K562 (cell line): ENCODE measurements around the gene HEXIM1. TPM values are rescaled to one million over a fixed set of nuclear protein-coding genes. Genes with fewer than 3 reads are reported as not detected.

Experiments used
- ATF7 ChIP-seq: fragments of 450-650 bp; IDR thresholded peaks from 2 replicates; pipeline ENCODE4 v1.7.1; 2014; ENCODE audit warnings: mild to moderate bottlenecking, moderate library complexity
- DPF2 ChIP-seq: fragments of 450-650 bp; IDR thresholded peaks from 2 replicates; pipeline ENCODE4 v1.6.1; 2016
- EP300 ChIP-seq: IDR thresholded peaks from 2 replicates; pipeline ENCODE4 v1.6.1; 2012; ENCODE audit warnings: low read length, improper control_type of control experiment
- ETS2 ChIP-seq: IDR thresholded peaks from 2 replicates; pipeline ENCODE4 v1.6.1; 2016; ENCODE audit warnings: borderline replicate concordance, missing genetic modification characterization, mild to moderate bottlenecking, moderate library complexity, missing compliant biosample characterization; ENCODE audit not compliant: poor library complexity, severe bottlenecking
- GATAD2B ChIP-seq: fragments of 450-650 bp; IDR thresholded peaks from 2 replicates; pipeline ENCODE4 v1.6.1; 2017; ENCODE audit warnings: mild to moderate bottlenecking, borderline replicate concordance
- KLF16 ChIP-seq: IDR thresholded peaks from 2 replicates; pipeline ENCODE4 v1.6.1; 2016; ENCODE audit warnings: antibody characterized with exemption
- MAZ ChIP-seq, 2 experiments: fragments of 450-650 bp in 1 of 2; sonication (generic) in 1 of 2; formaldehyde crosslinking; IDR thresholded peaks in 1 of 2; conservative IDR thresholded peaks in 1 of 2; 2 replicates each; pipeline versions ENCODE4 v1.4.0 to v1.5.0; 2020; ENCODE audit warnings: mild to moderate bottlenecking in 1 of 2, missing genetic modification reagents in 1 of 2
- NR2F6 ChIP-seq: fragments of 450-650 bp; formaldehyde crosslinking; IDR thresholded peaks from 2 replicates; pipeline ENCODE4 v1.4.0; 2020; ENCODE audit warnings: mild to moderate bottlenecking
- PRPF4 ChIP-seq: fragments of 200-400 bp; formaldehyde crosslinking; IDR thresholded peaks from one replicate; pipeline ENCODE4 v1.6.1; 2017; ENCODE audit warnings: low read length, low read depth, mild to moderate bottlenecking; ENCODE audit not compliant: insufficient read depth, poor library complexity, severe bottlenecking
- RBBP5 ChIP-seq: fragments of 200-600 bp; sonication (generic); IDR thresholded peaks from 2 replicates; pipeline ENCODE4 v1.6.1; 2012; ENCODE audit warnings: borderline replicate concordance, mild to moderate bottlenecking, low read length, control low read depth, inconsistent platforms; ENCODE audit not compliant: insufficient read depth, poor library complexity, severe bottlenecking
- RBFOX2 ChIP-seq: fragments of 200-400 bp; formaldehyde crosslinking; IDR thresholded peaks from 2 replicates; pipeline ENCODE4 v1.6.1; 2017; ENCODE audit warnings: low read depth, mild to moderate bottlenecking, low read length, moderate library complexity
- TAF1 ChIP-seq: IDR thresholded peaks from 2 replicates; pipeline ENCODE4 v1.6.1; 2011; ENCODE audit warnings: mild to moderate bottlenecking, low read length, moderate library complexity; ENCODE audit not compliant: insufficient read depth, control insufficient read depth, severe bottlenecking; ENCODE audit errors: extremely low read depth
- ZNF165 ChIP-seq: fragments of 250-450 bp; sonication (Bioruptor Pico); IDR thresholded peaks from 2 replicates; pipeline ENCODE4 v1.4.0; 2020; ENCODE audit warnings: borderline replicate concordance
- ZNF584 ChIP-seq: fragments of 200-800 bp; sonication (Bioruptor generic); IDR thresholded peaks from 2 replicates; pipeline ENCODE4 v1.6.1; 2016; ENCODE audit warnings: low read depth, mild to moderate bottlenecking, missing genetic modification characterization, missing compliant biosample characterization
- polyA plus RNA-seq, 8 experiments: library from polyadenylated mRNA; depleted of rRNA in 4 of 8; stranded (reverse) in 5 of 8; unstranded in 3 of 8; fragments of >200 nt; fragmentation: Nextera tagmentation in 2 of 8; fragmentation: Illumina TruSeq in 1 of 8; extraction: Ambion mirVana in 2 of 8; extraction: Trizol in 1 of 8; gene quantifications; 2 replicates each; pipeline versions ENCODE4 v1.2.1 to v1.2.3, GENCODE V29; 2011 to 2014; ENCODE audit warnings: inconsistent platforms in 1 of 8, missing spikeins in 1 of 8
- total RNA-seq, 7 experiments: library from RNA; depleted of rRNA in 6 of 7; stranded (reverse); fragments of >200 nt in 6 of 7; fragmentation: Illumina TruSeq in 2 of 7; extraction: Trizol in 2 of 7; gene quantifications; 2 replicates each; pipeline versions ENCODE4 v1.2.1 to v1.2.3, GENCODE V29; 2011 to 2021; ENCODE audit warnings: low replicate concordance in 1 of 7
- TF ChIP-seq, protein P1 (sequence below), 3 experiments: fragments of 200-800 bp in 1 of 3; sonication (Bioruptor generic) in 1 of 3; sonication (generic) in 1 of 3; formaldehyde crosslinking in 1 of 3; IDR thresholded peaks; 2 replicates each; pipeline versions ENCODE4 v1.6.1 to v1.8.0; 2016 to 2022; ENCODE audit warnings: mild to moderate bottlenecking in 2 of 3, missing compliant biosample characterization in 2 of 3, missing genetic modification characterization in 2 of 3, missing genetic modification reagents in 1 of 3
- TF ChIP-seq, protein P2 (sequence below): fragments of 450-650 bp; IDR thresholded peaks from 2 replicates; pipeline ENCODE4 v1.6.1; 2017; ENCODE audit warnings: antibody characterized with exemption, mild to moderate bottlenecking
- TF ChIP-seq, protein P3 (sequence below): fragments of 450-650 bp; IDR thresholded peaks from 2 replicates; pipeline ENCODE4 v1.6.1; 2016; ENCODE audit warnings: antibody characterized with exemption

HEXIM1 gene
- total and polyA plus RNA-seq, 9 of the 15 experiments (the other 6 are each of a cell fraction or from before 2014, with no cell fraction given): 1.4 to 28.3 (median 9.1) TPM

DNA sequence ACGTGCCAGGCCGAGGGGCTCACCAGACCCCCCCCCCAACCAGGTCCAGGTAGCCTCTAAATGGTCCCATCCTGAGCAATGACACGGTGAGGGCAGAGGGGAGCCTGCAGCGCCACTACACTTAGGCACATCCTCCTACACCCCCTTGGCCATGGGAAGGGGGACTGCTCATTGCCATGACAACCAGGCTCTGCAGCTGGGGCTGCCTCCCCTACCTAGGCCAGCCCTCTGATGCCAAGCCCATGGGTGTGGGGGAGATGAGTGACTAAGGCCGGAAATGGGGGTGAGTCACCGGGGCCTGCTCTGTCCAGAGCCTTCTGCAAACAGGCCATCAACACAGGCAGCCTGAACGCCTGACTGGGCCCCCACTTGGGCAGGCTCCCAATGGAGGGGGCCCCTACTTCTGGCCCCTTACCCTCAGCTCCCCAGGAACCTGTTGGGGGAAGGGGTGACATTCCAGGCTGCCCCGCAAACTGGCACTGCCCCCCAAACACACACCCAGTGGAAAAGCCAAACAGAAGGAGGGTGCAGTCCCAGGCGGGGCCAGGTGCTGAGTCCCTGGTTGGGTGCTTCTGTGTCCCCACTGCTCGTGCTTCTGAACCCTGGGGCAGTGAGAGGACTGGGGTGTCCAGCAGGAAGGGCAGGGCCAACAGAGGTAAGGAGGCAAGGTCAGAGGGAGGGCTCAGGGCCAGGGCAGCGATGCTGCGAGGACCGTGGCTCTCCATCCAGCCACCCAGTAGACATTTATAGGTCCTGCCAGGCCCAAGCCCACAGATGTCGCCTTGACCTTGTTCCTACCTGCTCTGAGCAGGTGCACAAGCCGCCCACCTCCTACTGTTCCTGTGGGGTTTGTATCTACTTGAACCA is 24.1 kb upstream of the HEXIM1 start (continued):
- TF ChIP-seq PRPF4 (no peak), NR2F6 (no peak), ZNF165 (CRISPR knock-in tag) (no peak), EP300 (peak; percentile 73; the same call in 1 of the 2 replicates), GATAD2B (peak; percentile 65; the same call in 1 of the 2 replicates), RBBP5 (no peak), RBFOX2 (peak; percentile 86), KLF16 (no peak), TAF1 (peak; percentile 37), MAZ (CRISPR knock-in tag; conservative IDR thresholded peaks at IDR 0.05 in 1 of 2, IDR thresholded peaks at IDR 0.05 in 1 of 2) (peak; percentile 40 to 69; a peak in 3 of 4 replicates), ZNF584 (CRISPR knock-in tag) (peak; percentile 78; the same call in 1 of the 2 replicates), ETS2 (tag) (peak; percentile 29), DPF2 (peak; percentile 96), ATF7 (peak; percentile 48; the same call in 1 of the 2 replicates)
- TF ChIP-seq, protein P1, sequence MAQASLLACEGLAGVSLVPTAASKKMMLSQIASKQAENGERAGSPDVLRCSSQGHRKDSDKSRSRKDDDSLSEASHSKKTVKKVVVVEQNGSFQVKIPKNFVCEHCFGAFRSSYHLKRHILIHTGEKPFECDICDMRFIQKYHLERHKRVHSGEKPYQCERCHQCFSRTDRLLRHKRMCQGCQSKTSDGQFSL (CRISPR knock-in tag; IDR thresholded peaks at IDR 0.05): peak; percentile 94
- TF ChIP-seq, protein P1 (tag; IDR thresholded peaks at IDR 0.05): peak in 1 of 2 experiments; percentile 43; a peak in 1 of 4 replicates
- TF ChIP-seq, protein P2, sequence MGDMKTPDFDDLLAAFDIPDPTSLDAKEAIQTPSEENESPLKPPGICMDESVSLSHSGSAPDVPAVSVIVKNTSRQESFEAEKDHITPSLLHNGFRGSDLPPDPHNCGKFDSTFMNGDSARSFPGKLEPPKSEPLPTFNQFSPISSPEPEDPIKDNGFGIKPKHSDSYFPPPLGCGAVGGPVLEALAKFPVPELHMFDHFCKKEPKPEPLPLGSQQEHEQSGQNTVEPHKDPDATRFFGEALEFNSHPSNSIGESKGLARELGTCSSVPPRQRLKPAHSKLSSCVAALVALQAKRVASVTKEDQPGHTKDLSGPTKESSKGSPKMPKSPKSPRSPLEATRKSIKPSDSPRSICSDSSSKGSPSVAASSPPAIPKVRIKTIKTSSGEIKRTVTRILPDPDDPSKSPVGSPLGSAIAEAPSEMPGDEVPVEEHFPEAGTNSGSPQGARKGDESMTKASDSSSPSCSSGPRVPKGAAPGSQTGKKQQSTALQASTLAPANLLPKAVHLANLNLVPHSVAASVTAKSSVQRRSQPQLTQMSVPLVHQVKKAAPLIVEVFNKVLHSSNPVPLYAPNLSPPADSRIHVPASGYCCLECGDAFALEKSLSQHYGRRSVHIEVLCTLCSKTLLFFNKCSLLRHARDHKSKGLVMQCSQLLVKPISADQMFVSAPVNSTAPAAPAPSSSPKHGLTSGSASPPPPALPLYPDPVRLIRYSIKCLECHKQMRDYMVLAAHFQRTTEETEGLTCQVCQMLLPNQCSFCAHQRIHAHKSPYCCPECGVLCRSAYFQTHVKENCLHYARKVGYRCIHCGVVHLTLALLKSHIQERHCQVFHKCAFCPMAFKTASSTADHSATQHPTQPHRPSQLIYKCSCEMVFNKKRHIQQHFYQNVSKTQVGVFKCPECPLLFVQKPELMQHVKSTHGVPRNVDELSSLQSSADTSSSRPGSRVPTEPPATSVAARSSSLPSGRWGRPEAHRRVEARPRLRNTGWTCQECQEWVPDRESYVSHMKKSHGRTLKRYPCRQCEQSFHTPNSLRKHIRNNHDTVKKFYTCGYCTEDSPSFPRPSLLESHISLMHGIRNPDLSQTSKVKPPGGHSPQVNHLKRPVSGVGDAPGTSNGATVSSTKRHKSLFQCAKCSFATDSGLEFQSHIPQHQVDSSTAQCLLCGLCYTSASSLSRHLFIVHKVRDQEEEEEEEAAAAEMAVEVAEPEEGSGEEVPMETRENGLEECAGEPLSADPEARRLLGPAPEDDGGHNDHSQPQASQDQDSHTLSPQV: peak; percentile 95
- TF ChIP-seq, protein P3, sequence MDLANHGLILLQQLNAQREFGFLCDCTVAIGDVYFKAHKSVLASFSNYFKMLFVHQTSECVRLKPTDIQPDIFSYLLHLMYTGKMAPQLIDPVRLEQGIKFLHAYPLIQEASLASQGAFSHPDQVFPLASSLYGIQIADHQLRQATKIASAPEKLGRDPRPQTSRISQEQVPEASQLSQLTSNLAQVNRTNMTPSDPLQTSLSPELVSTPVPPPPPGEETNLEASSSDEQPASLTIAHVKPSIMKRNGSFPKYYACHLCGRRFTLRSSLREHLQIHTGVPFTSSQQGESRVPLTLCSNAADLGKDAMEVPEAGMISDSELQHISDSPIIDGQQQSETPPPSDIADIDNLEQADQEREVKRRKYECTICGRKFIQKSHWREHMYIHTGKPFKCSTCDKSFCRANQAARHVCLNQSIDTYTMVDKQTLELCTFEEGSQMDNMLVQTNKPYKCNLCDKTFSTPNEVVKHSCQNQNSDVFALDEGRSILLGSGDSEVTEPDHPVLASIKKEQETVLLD: 0 out of 2 replicates have a peak, but pooled peaks have one; percentile 31
